ENCODE results near the gene TMEM134. TPM values are rescaled to one million over a fixed set of nuclear protein-coding genes. Genes with fewer than 3 reads are reported as not detected.

The TMEM134 gene
- polyA plus RNA-seq, 2 of the 4 experiments (the other 2 are of a cell fraction): 18.8 to 20.6 TPM

GRCh38 chr11:67434395-67434881 is 34.6 kb downstream of the TMEM134 start:
- CTCF ChIA-PET: interaction anchor here (1.7 kb wide), 1 partner anchor 18 kb away, joined by 4 read pairs; the partner anchor contains the start of gene GPR152
- DNase-seq (ENCODE audit: low read depth in 1 of 2, low spot score in 1 of 2) (no peak), FAIRE-seq (no peak), ATAC-seq (no peak)
- H3K4me1 ChIP-seq: peaks cover 17% of the 10 kb centered on the region; the same call in 2 of the 3 replicates
- no peak overlapping the region for H3K4me2 ChIP-seq
- H3K9me3 ChIP-seq: no peaks in the 10 kb centered on the region
- WGBS (ENCODE audit: missing lambda C conversion rate): 89% methylated on average over 19 of the region's 23 CpGs
- POLR2A ChIA-PET: no interaction called here
- H3K4me3 ChIP-seq: no peak overlapping the region
- no peak for TF ChIP-seq HOXB5 (CRISPR knock-in tag; IDR thresholded peaks at IDR 0.05)
- no peak for TF ChIP-seq HEYL (CRISPR knock-in tag; IDR thresholded peaks at IDR 0.05)
- TF ChIP-seq SMC3 (IDR thresholded peaks at IDR 0.05): no peak
- TF ChIP-seq REST (IDR thresholded peaks at IDR 0.05): no peak
- TF ChIP-seq MYC (IDR thresholded peaks at IDR 0.05; ENCODE audit: borderline replicate concordance, low read length): no peak
- TF ChIP-seq CTCF (IDR thresholded peaks at IDR 0.05): no peak
- no peak for TF ChIP-seq CHD2 (IDR thresholded peaks at IDR 0.05; ENCODE audit: low read length, partially characterized antibody)
- no peak for TF ChIP-seq FOSB (CRISPR knock-in tag; IDR thresholded peaks at IDR 0.05)
- TF ChIP-seq SREBF2 (IDR thresholded peaks at IDR 0.05): no peak
- TF ChIP-seq MAZ (IDR thresholded peaks at IDR 0.05; ENCODE audit: borderline replicate concordance, low read depth, low read length): no peak
- no peak for TF ChIP-seq KDM5A (IDR thresholded peaks at IDR 0.05)
- no peak for TF ChIP-seq ZNF302 (CRISPR knock-in tag; IDR thresholded peaks at IDR 0.05)
- no peak for TF ChIP-seq RFX5 (IDR thresholded peaks at IDR 0.05)
- no peak for TF ChIP-seq E2F6 (IDR thresholded peaks at IDR 0.05; ENCODE audit: borderline replicate concordance, low read depth)
- no peak for TF ChIP-seq ZC3H11A (IDR thresholded peaks at IDR 0.05)
- H3K27ac ChIP-seq: no peak overlapping the region

GRCh38 chr11:67433536-67434394 is 35.3 kb downstream of the TMEM134 start:
- Histone ChIP-seq H3K4me1 (peaks cover 19% of the 10 kb centered on the region; the same call in 2 of the 3 replicates), H3K4me3 (no peak overlapping the region), H3K9me3 (no peaks in the 10 kb centered on the region), H3K4me2 (no peak overlapping the region), H3K27ac (no peak overlapping the region)
- FAIRE-seq (no peak), ATAC-seq (no peak), DNase-seq (ENCODE audit: low read depth in 1 of 2, low spot score in 1 of 2) (no peak)
- TF ChIP-seq EHF (CRISPR knock-in tag; IDR thresholded peaks at IDR 0.05) (no peak), RNF2 (IDR thresholded peaks at IDR 0.05; ENCODE audit: borderline replicate concordance, low read depth) (no peak), RAD21 (conservative IDR thresholded peaks at IDR 0.05 in 1 of 2, IDR thresholded peaks at IDR 0.05 in 1 of 2) (no peak), NFE2L2 (conservative IDR thresholded peaks at IDR 0.05; ENCODE audit: low read length) (no peak), FOSL2 (IDR thresholded peaks at IDR 0.05) (no peak), FOSL2 (CRISPR knock-in tag; IDR thresholded peaks at IDR 0.05) (no peak), CBX2 (IDR thresholded peaks at IDR 0.05; ENCODE audit: borderline replicate concordance, low read depth) (no peak), HMGXB4 (CRISPR knock-in tag; IDR thresholded peaks at IDR 0.05; ENCODE audit: borderline replicate concordance) (no peak)
- WGBS (ENCODE audit: missing lambda C conversion rate): 91% methylated on average over 17 of the region's 22 CpGs
- ChIA-PET CTCF (interaction anchor here (1.0 to 1.7 kb wide), 3 partner anchors 18 to 72 kb away, joined by 3 to 4 read pairs (median 4); partner anchors contain the start of genes GPR152 and PITPNM1), POLR2A (no interaction called here)

Data from A549 (cell line).